ENCODE measurements around the gene NFE2L2. TPM values are rescaled to one million over a fixed set of nuclear protein-coding genes. Genes with fewer than 3 reads are reported as not detected.
A peak's percentile ranks its signal among the peaks of the same experiment; 100 is the strongest.

The NFE2L2 gene
- total and polyA plus RNA-seq, 9 of the 15 experiments (the other 6 are each of a cell fraction or from before 2014, with no cell fraction given): 29.3 to 120 (median 59.3) TPM

GRCh38 chr2:177212106-177212890 lies 52.2 kb downstream of the NFE2L2 start, which contains the start of gene HNRNPA3 (continued):
- TF ChIP-seq ZNF318 (IDR thresholded peaks at IDR 0.05; ENCODE audit: borderline replicate concordance in 1 of 2, low read depth in 1 of 2): no peak
- no peak for TF ChIP-seq HNRNPH1 (optimal IDR thresholded peaks at IDR 0.05; ENCODE audit: low read depth, low read length)
- no peak for TF ChIP-seq TSC22D4 (tag; IDR thresholded peaks at IDR 0.05)
- TF ChIP-seq FOSL1 (tag; conservative IDR thresholded peaks at IDR 0.05): peak; percentile 21
- peak; percentile 78 for TF ChIP-seq PYGO2 (tag; IDR thresholded peaks at IDR 0.05)
- TF ChIP-seq ZNF609 (CRISPR knock-in tag; IDR thresholded peaks at IDR 0.05; ENCODE audit: borderline replicate concordance): no peak
- TF ChIP-seq KAT8 (IDR thresholded peaks at IDR 0.05; ENCODE audit: low read depth): peak; percentile 63; the same call in 1 of the 2 replicates
- no peak for TF ChIP-seq RBM22 (IDR thresholded peaks at IDR 0.05; ENCODE audit: low read depth, low read length, poor library complexity, severe bottlenecking)
- peak; percentile 76 for TF ChIP-seq NFYB (IDR thresholded peaks at IDR 0.05; ENCODE audit: extremely low read depth, insufficient read length)
- TF ChIP-seq MAZ (CRISPR knock-in tag; conservative IDR thresholded peaks at IDR 0.05 in 1 of 2, IDR thresholded peaks at IDR 0.05 in 1 of 2): peak in 1 of 2 experiments; percentile 65; a peak in 3 of 4 replicates
- TF ChIP-seq SRSF3 (IDR thresholded peaks at IDR 0.05; ENCODE audit: insufficient read depth, low read length): no peak

All from K562 (cell line).